ENCODE data around the gene CTBP2. TPM values are rescaled to one million over a fixed set of nuclear protein-coding genes. Genes with fewer than 3 reads are reported as not detected.

Gene CTBP2
- total RNA-seq, 1 experiment from 2014 or later = 191 TPM

DNA sequence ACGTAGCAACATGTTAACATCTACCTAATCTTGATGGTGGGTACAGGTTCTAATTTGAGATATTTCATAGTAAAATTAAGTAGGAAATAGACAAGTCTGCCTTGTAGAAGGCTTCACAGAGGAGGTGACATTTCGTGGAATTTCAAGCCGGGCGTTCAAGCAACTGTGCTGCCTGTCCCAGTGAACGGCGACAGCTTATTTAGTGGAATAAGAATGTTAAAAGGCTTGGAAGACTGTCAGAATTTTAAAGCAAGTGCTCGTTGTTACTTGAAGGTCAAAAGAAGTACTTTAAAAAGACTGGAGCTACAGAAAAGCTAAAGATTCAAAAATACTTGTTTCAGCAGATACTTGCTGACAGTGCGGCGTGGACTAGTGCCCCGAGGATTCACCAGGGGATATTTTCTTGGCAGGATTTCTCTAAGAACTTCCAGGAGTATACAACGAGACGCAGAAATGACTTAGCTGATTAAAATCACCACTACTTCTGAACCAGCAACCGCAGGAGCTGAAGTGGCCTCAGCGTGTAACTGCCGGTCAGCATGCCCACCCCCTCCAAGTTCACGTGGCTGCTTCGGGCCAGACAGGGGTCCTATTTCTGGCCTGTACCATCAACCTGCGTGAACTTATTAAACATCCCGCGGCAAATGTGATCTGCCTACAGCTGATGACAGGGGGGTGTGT, 46.5 kb downstream of the CTBP2 start:
- H3K9me3 Mint-ChIP-seq = no peaks in the 10 kb centered on the region
- peaks cover 37% of the 10 kb centered on the region for H3K36me3 Mint-ChIP-seq
- H3K4me3 Mint-ChIP-seq = no peak overlapping the region
- POLR2A ChIA-PET = no interaction called here
- CTCF ChIA-PET = no interaction called here
- no peaks in the 10 kb centered on the region for H3K27me3 Mint-ChIP-seq (ENCODE audit: low read depth)
- DNase-seq (ENCODE audit: low spot score) (no peak), ATAC-seq (no peak)
- TF ChIP-seq, protein P1, sequence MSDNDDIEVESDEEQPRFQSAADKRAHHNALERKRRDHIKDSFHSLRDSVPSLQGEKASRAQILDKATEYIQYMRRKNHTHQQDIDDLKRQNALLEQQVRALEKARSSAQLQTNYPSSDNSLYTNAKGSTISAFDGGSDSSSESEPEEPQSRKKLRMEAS (CRISPR knock-in tag; IDR thresholded peaks at IDR 0.05) = no peak
- no peak for TF ChIP-seq MLX (CRISPR knock-in tag; IDR thresholded peaks at IDR 0.05)
- TF ChIP-seq GRHL2 (CRISPR knock-in tag; IDR thresholded peaks at IDR 0.05; ENCODE audit: insufficient replicate concordance, severe bottlenecking) = no peak
- TF ChIP-seq USF2 (CRISPR knock-in tag; IDR thresholded peaks at IDR 0.05) = no peak
- peaks cover 64% of the 10 kb centered on the region for H3K4me1 Mint-ChIP-seq
- peak overlapping the region; percentile 50; the same call in 1 of the 2 replicates for H3K27ac Mint-ChIP-seq

DNA sequence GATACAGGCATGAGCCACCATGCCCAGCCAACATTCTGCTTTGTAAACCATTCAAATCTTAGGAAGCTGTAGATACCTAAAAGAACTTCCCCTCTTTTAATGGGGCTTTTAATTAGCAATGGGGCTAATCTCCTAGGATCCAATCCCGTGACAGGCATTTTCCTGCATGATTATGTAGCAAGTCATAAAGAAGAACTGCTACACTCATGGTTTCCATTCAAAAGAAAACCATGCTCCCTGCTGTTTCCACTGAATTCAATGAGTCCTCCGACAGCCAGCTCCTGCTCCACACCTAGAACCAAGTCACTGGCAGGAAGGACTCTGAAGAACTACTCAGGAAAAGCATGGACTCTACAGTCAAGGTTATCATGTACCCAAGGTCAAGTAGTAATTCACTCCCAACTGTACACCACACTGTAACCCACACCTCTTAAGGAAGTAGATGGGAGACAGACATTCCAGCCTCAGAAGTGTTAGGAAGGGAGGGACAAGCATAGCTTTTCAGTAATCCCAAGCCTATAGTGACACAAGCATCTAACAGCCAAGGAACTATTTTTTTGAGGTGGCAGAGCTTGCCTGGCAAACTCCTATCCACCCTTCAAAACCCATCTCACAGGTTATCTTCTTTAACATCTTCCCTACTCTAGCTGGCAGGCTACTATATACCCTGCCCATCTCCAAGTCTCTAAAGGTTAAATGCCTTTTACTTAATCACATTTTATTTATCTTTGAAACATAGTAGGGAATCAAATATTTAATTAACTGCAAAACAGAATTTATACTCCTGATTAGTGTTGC, 47.5 kb downstream of the CTBP2 start:
- H3K4me1 Mint-ChIP-seq = peaks cover 59% of the 10 kb centered on the region
- H3K36me3 Mint-ChIP-seq = peaks cover 44% of the 10 kb centered on the region
- no peak overlapping the region for H3K4me3 Mint-ChIP-seq
- ATAC-seq (no peak), DNase-seq (ENCODE audit: low spot score) (no peak)
- H3K9me3 Mint-ChIP-seq = no peaks in the 10 kb centered on the region
- ChIA-PET POLR2A (interaction anchor here (1.2 kb wide), 1 partner anchor 11 kb away, joined by 9 read pairs; no protein-coding TSS in a partner anchor), CTCF (no interaction called here)
- no peaks in the 10 kb centered on the region for H3K27me3 Mint-ChIP-seq (ENCODE audit: low read depth)
- peak overlapping the region; percentile 71 for H3K27ac Mint-ChIP-seq
- TF ChIP-seq NFE2L1 (CRISPR knock-in tag; IDR thresholded peaks at IDR 0.05) = no peak
- no peak for TF ChIP-seq ZNF317 (CRISPR knock-in tag; IDR thresholded peaks at IDR 0.05; ENCODE audit: borderline replicate concordance, low read depth)
- TF ChIP-seq, protein P2, sequence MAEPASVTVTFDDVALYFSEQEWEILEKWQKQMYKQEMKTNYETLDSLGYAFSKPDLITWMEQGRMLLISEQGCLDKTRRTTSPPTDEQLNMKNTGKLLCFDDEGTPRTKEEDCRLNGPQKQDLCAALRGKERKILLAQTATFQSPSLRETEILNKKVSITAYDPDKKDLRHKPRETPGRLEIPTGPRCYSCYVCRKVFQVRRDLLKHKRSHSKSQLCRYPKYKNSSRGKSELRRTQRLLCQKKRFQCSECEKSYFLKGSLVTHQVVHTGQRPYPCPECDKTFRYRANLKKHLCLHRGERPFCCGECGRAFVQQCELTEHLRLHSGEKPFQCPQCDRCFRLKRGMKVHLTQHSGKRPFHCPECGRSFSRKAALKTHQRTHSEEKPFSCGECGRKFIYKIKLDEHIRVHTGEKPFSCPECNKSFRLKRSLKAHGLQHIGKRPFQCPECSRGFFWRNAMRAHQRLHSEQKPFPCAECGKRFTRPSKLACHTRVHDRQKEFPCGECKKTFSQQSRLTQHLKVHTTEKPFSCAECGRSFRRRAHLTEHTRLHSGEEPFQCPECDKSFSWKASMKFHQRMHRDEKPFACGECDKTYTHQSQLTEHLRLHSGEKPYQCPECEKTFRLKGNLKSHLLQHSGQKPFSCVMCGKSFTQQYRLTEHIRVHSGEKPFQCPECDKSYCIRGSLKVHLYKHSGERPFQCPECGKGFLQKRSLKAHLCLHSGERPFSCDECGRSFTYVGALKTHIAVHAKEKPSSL (CRISPR knock-in tag; conservative IDR thresholded peaks at IDR 0.05) = no peak
- TF ChIP-seq ZNF423 (CRISPR knock-in tag; IDR thresholded peaks at IDR 0.05) = no peak
- TF ChIP-seq, protein P3, sequence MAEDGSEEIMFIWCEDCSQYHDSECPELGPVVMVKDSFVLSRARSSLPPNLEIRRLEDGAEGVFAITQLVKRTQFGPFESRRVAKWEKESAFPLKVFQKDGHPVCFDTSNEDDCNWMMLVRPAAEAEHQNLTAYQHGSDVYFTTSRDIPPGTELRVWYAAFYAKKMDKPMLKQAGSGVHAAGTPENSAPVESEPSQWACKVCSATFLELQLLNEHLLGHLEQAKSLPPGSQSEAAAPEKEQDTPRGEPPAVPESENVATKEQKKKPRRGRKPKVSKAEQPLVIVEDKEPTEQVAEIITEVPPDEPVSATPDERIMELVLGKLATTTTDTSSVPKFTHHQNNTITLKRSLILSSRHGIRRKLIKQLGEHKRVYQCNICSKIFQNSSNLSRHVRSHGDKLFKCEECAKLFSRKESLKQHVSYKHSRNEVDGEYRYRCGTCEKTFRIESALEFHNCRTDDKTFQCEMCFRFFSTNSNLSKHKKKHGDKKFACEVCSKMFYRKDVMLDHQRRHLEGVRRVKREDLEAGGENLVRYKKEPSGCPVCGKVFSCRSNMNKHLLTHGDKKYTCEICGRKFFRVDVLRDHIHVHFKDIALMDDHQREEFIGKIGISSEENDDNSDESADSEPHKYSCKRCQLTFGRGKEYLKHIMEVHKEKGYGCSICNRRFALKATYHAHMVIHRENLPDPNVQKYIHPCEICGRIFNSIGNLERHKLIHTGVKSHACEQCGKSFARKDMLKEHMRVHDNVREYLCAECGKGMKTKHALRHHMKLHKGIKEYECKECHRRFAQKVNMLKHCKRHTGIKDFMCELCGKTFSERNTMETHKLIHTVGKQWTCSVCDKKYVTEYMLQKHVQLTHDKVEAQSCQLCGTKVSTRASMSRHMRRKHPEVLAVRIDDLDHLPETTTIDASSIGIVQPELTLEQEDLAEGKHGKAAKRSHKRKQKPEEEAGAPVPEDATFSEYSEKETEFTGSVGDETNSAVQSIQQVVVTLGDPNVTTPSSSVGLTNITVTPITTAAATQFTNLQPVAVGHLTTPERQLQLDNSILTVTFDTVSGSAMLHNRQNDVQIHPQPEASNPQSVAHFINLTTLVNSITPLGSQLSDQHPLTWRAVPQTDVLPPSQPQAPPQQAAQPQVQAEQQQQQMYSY (CRISPR knock-in tag; IDR thresholded peaks at IDR 0.05) = no peak
- TF ChIP-seq CREB1 (CRISPR knock-in tag; IDR thresholded peaks at IDR 0.05) = no peak
- no peak for TF ChIP-seq ZNF512 (CRISPR knock-in tag; IDR thresholded peaks at IDR 0.05; ENCODE audit: borderline replicate concordance)
- TF ChIP-seq PRRX2 (CRISPR knock-in tag; IDR thresholded peaks at IDR 0.05) = no peak
- no peak for TF ChIP-seq MXD4 (CRISPR knock-in tag; IDR thresholded peaks at IDR 0.05; ENCODE audit: borderline replicate concordance)
- no peak for TF ChIP-seq TEAD4 (CRISPR knock-in tag; IDR thresholded peaks at IDR 0.05)
- no peak for TF ChIP-seq SP1 (CRISPR knock-in tag; conservative IDR thresholded peaks at IDR 0.05)
- TF ChIP-seq, protein P4, sequence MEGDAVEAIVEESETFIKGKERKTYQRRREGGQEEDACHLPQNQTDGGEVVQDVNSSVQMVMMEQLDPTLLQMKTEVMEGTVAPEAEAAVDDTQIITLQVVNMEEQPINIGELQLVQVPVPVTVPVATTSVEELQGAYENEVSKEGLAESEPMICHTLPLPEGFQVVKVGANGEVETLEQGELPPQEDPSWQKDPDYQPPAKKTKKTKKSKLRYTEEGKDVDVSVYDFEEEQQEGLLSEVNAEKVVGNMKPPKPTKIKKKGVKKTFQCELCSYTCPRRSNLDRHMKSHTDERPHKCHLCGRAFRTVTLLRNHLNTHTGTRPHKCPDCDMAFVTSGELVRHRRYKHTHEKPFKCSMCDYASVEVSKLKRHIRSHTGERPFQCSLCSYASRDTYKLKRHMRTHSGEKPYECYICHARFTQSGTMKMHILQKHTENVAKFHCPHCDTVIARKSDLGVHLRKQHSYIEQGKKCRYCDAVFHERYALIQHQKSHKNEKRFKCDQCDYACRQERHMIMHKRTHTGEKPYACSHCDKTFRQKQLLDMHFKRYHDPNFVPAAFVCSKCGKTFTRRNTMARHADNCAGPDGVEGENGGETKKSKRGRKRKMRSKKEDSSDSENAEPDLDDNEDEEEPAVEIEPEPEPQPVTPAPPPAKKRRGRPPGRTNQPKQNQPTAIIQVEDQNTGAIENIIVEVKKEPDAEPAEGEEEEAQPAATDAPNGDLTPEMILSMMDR (IDR thresholded peaks at IDR 0.05) = no peak
- TF ChIP-seq NFYB (CRISPR knock-in tag; conservative IDR thresholded peaks at IDR 0.05; ENCODE audit: low read depth) = no peak
- TF ChIP-seq MYBL2 (CRISPR knock-in tag; IDR thresholded peaks at IDR 0.05) = no peak
- no peak for TF ChIP-seq EMX1 (CRISPR knock-in tag; IDR thresholded peaks at IDR 0.05)

Measured in WTC11 (cell line).